GM19324 (cell line): ENCODE measurements around the gene NEDD9.

Experiments
- ATAC-seq: cut with Tn5 transposase; IDR thresholded peaks from one replicate; pipeline ENCODE4 v1.9.1; 2021; ENCODE audit warnings: mild to moderate bottlenecking, moderate library complexity; ENCODE audit not compliant: unreplicated experiment, low FRiP score

NEDD9 gene

DNA sequence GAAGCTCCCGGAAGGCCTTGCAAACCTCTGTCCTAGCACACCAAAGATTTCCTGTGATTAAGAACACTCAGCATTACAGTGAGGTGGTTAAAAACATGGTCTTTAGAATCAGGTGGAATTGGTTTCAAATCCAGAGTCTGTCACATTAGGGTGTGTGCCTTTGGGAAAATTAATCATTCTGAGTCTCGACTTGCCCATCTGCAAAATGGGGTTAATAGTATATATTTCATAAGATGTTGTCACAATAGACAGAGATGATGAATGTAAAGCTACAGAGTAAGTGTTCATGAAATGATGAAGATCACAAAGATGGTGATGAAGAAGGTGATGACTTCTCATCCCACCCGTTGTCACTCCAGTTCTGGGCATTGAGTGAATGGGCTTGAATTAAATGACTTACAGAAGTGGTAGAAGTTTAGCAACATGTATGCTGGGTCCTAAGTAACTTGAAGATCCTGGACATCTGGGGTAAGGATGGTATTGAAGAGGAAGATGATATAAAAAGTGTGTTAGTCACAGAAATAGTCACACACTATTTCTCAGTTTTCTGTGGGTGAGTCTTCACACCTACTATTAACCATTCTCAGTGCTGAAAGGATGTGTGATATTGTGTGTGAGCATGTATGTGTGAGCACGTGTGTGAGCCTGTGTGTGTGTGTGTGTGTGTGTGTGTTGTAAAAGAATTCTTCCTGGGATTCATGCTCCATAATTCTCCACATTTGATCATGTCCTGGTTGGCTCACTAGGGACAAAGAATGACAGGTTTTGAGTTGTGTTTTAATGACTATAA lies 28.0 kb upstream of the NEDD9 start:
- ATAC-seq, result no peak

DNA sequence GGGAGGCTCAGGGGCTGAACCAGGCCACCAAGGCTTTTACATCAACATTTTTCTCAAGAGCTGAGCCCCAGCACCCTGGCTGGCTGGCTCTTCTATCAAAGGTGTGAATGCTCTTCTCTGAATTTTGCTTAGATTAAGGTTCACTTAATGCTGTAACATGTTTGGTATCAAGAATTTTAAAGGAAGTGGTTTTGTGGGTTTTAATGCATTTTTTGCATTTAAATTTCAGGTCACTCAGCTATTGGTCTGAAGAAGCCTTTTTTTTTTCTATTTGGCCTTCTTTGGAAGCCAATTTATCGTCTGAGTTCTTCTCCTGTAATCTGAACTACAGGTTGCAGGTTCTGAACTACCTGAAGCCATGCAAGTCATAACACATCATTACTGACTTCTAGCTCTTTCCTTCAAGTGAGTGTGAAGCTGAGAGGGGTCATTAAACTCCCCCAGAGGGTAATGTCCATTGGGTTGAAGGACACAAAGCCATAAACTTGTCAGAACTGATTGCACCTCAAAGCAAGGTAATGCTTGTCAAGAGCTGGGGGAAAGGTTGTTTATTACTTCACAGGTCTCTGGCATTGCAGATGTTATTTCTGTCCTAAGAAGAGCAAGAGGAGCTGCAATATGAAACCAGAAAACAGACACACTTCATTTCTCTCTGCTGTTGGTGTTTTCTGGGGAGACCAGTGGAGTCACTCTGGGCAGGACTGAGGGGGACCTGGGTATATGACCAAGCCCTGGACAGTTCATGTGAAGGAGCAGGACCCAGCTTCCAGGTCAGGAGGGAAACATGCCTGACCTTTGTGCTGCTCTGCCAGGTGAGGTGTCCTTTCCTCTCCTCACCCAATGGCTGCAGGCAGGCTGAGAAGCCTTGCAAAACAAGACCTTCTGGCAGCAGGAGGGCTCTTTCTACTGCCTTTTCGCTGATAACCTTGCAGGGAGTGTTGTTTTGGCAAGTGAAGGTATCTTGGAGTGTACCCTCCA lies 26.1 kb upstream of the NEDD9 start:
- no peak for ATAC-seq

DNA sequence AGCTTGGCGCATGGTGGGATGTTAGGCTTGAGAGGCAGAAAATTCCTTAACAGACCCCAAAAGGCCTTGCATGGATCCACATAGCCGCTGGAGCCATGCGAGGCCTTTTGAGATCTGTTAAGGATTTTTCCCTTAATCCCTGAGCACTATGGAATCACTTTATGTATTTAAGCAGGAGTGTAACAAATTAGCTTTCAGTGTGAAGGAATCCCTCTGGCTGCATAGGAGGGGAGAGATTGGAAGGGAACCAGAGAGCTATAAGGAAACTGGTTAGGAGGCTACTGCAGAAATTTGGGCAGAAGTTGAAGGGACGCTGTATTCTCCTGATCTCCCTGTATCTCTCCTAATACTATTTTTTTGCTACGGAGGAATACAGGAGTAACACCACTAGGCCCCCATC lies 23.1 kb upstream of the NEDD9 start:
- no peak for ATAC-seq

DNA sequence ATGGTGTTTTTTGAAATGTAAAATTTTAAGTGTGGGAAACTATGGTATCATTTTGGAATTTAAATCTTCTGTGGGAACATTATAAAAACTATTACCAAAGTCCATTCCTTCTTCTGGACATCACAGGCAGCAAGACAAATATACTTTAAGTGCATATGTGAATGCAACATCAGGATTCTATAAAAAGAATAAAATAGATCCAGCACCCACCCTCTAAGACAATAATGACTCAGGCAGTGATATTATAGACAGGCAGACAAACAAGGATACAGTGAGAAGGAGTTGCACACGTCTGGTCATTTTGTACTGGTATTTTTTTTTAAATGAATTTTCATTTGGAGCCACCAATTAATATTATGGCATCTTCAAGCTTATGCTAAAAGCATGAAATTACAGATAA lies 21.1 kb upstream of the NEDD9 start:
- no peak for ATAC-seq

DNA sequence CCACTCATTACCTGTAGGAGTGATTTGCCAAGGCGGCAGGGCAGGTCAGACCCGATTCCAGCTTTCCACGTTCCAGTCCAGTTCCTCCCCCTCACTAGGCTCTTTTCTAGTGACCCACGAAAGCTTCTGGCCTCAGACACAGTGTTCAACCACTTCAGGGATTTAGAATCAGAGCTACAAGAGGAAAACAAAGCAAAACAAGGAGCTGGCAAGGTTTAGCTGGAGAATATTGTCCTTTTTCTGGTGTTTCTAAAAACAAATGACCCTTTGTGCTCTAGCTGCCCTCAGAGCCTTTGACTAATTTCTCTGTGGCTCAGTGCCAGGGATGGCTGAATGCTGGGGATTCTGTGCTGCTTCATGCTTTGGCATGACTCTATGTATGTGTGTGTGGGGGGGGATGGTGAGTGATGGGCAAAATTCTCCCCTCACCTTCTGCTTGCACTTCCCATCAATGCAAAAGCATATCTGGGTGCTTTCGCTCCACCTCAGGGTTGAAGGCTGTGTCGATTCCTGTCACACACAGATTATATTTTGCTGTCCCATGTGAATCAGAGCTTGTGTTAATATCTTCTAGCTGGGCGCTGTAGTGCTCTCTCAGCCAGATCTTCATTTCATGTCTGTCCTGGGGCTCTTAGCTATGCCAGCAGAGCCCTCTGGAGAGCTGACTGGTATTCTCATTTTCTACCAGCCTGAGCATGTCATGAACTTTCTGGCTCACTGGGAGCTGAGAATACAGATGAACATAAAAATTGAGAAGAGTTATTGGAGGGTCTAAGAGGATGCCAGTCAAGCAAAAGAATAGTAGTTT lies 19.3 kb upstream of the NEDD9 start:
- no peak for ATAC-seq

DNA sequence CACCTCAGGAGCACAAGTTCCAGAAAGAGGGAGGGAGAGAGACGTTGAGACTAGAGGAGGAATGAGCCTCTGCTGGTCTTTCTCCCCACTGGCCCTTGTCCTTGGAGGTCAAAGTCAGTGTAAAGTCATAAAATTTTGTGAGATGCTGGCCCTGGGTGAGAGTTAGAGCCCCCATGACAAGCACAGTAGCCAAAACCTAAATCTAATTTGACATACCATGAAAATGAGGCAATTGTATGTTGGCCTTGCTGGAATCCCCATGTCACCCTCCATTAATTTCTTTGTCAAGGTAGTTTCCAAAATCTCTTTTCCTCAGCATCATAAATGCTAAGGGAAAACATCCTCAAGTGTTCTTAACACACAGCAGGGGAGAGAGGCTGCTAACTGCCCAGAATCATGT lies 17.6 kb upstream of the NEDD9 start:
- ATAC-seq, result no peak

DNA sequence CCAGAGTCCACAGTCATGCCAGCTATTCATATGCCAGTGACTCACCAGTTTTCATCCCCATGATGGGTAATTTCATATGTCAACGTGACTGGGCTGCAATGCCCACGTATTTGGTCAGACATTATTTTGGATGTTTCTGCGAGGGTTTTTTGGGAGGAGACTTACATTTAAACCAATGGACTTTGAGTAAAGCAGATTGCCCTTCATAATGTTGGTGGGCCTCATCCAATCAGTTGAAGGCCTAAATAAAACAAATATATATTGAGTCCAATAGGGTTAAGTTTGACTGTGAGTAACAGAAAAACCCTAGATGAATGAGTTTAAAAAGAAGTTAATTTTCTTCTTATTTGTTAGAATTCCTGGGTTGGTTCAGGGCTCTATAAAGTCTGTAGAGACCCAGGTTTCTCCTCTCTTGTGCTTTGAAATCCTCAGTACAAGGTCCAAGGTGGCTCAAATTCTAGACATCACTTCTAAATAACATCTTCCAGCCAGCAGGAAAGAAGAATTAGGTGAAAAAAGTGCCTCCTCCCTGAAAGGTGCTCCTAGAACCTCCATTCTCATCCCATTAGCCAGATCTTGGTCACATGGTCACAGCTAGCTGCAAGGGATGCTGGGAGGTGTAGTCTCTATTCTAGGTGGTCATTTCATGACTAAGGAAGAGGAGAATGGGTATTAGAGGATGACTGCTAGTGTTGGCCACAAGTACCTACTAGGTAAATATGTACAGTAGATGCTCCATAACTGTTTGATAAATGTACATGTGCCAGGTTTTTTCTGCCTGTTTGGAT lies 16.7 kb upstream of the NEDD9 start:
- no peak for ATAC-seq

DNA sequence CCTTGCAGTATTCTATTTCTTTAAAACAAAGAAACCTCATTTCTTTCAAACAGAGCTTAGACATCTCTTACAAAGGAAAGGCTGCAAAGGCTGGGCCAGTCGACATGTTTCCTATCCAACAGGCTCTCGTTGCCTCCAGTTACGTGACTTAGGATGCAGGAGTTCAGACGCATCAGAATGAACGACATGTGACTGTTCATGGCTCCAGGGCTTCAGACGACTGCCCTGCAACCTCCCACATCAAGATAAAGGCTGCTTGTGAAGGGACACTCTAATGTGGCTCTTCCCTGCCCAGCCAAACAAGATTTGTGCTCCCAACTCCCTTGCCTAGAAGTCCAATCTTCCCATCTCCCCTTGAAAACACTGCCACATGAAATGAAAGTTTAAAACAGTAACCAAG lies 14.3 kb upstream of the NEDD9 start:
- no peak for ATAC-seq

DNA sequence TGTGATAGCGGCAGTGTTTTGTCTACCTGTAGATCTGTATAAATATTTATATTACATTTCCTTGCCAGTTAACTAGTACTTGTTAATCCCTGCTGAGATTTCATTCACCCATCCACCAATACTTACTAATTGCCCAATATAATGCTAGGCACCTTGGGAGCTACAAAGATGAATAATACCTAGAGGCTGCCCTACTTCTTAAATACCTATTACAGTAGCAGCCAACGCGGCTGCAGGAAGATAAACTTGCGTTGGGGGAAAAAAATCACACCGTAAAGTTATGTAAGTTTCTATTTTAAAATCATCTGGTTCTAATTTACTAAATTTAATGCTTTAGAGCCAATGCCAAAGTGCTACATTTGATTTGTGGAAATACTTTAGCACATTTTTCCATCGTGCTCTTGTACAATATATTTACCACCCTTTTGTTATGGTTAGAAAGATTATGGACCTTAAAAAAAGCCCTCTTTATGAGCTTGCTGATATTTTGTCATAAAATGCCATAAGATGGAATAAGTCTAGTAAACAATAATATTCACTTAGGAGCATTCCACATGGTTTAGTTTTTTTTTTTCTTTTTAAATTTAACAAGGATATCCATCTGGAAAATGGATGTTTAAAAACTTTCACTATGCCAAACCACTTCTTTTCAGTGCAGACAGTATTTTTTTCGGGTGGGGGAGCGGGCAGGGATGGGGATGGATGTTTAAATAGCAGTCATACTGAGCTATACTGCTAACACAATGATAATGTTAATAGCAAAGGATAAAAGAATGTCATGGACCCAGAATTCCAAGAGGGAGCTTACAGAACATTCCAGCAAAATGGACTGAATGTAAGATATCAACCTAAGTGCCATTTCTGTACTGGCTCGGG lies 13.2 kb upstream of the NEDD9 start:
- no peak for ATAC-seq

DNA sequence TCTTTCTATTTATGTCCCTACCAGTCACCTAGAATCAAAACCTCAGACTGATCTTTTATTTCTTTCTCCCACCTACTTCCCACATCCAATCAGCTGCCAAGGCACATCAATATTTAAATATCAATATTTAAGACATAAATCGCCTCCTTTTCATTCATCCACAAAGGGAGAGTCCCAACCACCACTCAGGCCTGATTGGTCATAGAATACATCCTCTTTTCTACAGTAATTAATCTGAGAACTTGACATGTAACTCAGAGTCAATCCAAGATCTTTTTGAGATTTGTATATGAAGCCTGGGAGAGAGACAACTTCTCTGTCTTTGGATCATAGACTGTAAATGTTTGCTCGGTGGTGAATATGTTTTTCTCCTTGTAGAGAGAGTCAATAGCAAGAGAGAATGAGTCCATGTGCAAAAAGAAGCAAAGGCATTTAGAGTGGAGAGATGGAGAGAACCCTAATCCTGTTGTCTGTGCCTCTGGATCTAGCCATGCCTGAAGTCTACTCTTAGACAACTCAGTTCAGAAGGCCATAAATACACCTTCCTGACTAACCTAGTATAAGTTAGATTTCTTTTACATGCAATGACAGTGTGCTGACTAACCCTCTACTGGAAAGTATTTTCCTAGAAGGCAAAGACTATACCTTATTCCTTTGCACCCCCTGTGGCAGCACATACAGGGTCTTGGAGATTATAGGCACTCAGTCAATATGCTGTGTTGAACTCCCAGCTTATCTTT lies 12.1 kb upstream of the NEDD9 start:
- no peak for ATAC-seq

DNA sequence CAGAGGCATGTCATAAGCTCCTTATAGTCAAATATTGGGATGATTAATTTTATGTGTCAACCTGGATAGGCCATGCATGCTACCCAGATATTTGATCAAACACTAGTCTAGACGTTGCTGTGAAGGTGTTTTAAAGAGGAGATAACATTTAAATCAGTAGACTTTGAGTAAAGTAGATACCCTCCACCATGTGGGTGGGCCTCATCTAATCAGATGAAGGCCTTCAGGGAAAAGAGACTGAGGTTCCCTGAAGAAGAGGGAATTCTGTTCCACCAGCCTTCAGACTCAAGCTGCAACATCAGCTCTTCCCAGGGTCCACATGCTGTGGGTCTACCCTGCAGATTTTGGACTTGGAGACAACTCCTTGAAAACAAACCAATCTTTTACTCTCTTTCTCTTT lies 11.4 kb upstream of the NEDD9 start:
- ATAC-seq, result no peak

DNA sequence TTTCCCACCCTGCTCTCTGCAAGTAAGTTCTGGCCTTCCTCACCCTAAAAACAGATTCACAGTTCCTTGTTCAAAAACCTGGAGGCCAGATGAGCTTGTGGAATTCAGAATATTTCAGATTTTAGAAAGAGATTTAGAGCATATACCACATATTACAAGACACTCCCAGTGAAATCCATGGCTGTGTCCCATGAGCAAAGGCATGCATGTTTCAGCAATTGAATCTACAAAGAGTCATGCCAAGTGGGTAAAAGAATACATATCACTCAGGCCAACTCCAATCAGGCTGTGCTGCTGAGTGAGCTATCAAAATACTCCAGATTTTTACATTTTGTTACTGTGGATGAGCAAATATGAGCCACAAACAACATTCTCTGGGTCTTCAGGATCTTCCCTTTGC lies 10.2 kb upstream of the NEDD9 start:
- no peak for ATAC-seq

DNA sequence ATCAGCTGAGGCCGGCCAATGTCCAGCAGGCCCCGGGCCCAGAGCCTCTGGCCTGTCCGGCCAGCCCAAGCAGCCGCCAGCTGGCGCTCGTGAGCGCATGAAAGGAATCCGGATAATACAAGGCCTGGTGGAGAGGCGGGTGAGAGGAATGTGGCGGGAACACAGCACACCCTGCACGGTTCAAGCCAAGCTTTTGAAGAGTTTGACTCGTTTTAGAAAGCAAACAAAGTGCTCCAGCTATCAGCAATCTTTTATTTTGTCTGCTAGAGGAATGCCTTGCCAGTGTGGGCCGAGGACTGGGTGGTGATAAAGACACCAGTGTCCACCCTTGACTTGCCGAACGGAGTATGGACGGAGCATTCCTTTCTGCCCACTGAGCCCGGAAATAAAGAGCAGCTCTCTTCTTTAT lies 9.3 kb upstream of the NEDD9 start:
- no peak for ATAC-seq

DNA sequence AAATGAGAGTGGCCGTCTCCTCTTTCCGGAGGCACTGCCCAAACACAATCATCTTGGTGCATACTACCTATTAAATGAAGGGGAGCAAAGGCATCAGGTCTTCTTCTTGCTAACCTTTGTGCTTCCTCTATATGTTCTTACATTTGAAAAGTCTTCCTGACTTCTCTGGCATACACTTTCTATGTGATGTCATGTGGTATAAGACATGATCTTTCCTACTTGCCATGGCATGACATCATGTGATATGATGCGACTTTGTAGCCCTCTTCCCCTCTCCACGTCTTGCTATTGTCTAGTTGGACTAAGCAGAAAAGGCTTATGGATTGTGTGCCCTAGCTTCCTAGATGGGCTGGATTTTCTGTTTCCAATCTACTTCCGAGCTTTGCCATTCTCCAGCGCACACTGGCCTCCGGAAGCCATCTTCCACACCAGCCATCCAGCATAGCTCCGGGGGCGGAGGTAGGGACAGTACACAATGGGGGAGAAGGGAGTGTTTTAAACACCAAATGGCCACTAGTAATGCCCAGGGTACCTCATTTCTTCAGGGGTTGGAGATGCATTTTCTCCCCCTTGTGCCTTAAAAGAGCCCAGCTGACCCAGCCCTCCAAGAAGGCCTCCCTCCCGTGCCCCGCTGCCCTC lies 8.8 kb upstream of the NEDD9 start:
- no peak for ATAC-seq

DNA sequence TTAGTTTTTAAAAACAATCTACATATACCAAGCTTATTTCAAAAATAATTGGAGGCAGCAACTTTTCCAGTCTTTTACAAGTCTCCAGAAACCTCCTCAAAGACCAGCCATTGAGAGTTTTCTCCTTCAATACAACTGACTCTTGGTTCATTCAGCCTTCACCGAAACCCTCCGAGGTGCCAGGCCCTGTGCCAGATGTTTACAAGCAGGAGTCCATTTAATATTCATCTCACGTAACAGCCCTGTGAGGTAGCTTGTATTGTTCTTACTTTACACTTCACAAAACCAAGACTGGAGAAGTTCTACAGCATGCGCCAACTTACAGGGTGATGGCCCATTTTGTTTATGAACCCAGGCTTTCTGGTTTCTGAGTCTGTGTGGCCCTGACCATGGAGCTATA lies 5.5 kb upstream of the NEDD9 start:
- ATAC-seq, result no peak

DNA sequence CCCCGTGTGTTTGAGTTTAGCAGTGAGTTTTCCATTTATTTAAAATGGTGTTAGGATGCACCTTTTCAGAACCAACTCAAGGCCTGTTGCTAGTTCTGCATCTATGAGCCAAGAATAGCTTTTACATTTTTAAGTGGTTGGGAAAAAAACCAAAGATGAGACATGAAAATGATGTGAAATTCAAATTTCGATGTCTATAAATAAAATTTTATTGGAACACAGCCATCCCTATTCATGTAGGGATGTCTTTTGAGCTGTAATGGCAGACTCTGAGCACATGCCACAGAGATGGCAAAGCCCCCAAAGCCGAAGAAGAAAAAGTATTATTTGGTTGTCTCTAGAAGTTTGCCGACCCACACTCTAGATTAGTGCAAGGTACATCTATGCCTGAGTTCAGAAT lies 5.0 kb upstream of the NEDD9 start:
- no peak for ATAC-seq

DNA sequence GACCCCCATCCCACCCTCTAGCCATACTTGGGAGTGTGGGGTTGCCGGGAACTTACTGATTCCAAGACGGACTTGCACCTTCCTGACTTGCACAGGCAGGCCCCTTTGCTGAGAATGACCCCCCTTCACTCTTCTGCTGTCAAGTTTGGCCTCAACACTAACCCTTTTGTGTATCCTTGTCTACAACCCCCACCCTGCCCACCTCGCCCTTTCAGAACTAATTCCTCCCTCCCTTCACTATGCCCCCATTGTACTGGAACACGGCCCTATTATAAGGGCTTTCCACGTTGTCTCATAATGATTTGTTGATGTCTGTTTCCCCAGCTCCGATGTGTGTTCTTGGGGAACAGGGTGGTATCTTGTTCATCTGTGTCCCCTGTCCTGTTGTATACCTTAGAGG lies 4.4 kb upstream of the NEDD9 start:
- ATAC-seq, result no peak
